Endothelial cell (in vitro differentiated cells): Measurements from ENCODE around the gene ALG1. TPM values are rescaled to one million over a fixed set of nuclear protein-coding genes. Genes with fewer than 3 reads are reported as not detected.

Experiments
- DNase-seq: peaks from one replicate; pipeline ENCODE4 v3.0.0; 2021; ENCODE audit warnings: low spot score
- H3K27ac Mint-ChIP-seq: one replicate; pipeline ENCODE4 v1.8.0; 2021; ENCODE audit warnings: mixed read lengths, inconsistent platforms; ENCODE audit not compliant: unreplicated experiment
- H3K27me3 Mint-ChIP-seq: one replicate; pipeline ENCODE4 v1.8.0; 2021; ENCODE audit warnings: mild to moderate bottlenecking, moderate library complexity, mixed read lengths, inconsistent platforms; ENCODE audit not compliant: unreplicated experiment
- H3K36me3 Mint-ChIP-seq: one replicate; pipeline ENCODE4 v1.8.0; 2021; ENCODE audit warnings: mild to moderate bottlenecking, low read depth, mixed read lengths, inconsistent platforms; ENCODE audit not compliant: unreplicated experiment
- H3K4me1 Mint-ChIP-seq: one replicate; pipeline ENCODE4 v1.8.0; 2021; ENCODE audit warnings: mild to moderate bottlenecking, mixed read lengths, inconsistent platforms; ENCODE audit not compliant: unreplicated experiment
- H3K4me3 Mint-ChIP-seq: one replicate; pipeline ENCODE4 v1.8.0; 2021; ENCODE audit warnings: mild to moderate bottlenecking, mixed read lengths, inconsistent platforms; ENCODE audit not compliant: unreplicated experiment
- H3K9me3 Mint-ChIP-seq: one replicate; pipeline ENCODE4 v1.8.0; 2021; ENCODE audit warnings: mixed read lengths, inconsistent platforms; ENCODE audit not compliant: unreplicated experiment
- total RNA-seq: library from RNA; stranded (reverse); fragmentation: NEBNext Ultra II Directional; extraction: Animal tissue kit (Norgen Biotek cat#: 25700); gene quantifications from one replicate; pipeline ENCODE4 v1.2.1, GENCODE V29; 2021; ENCODE audit not compliant: unreplicated experiment
- TF ChIP-seq, protein P1 (sequence below): fragments of 200-600 bp; sonication (generic); IDR thresholded peaks from one replicate; pipeline ENCODE4 v1.5.0; 2021; ENCODE audit warnings: antibody characterized with exemption; ENCODE audit not compliant: unreplicated experiment

ALG1 gene
- total RNA-seq, 1 donor from 2014 or later, result 21.0 TPM

DNA sequence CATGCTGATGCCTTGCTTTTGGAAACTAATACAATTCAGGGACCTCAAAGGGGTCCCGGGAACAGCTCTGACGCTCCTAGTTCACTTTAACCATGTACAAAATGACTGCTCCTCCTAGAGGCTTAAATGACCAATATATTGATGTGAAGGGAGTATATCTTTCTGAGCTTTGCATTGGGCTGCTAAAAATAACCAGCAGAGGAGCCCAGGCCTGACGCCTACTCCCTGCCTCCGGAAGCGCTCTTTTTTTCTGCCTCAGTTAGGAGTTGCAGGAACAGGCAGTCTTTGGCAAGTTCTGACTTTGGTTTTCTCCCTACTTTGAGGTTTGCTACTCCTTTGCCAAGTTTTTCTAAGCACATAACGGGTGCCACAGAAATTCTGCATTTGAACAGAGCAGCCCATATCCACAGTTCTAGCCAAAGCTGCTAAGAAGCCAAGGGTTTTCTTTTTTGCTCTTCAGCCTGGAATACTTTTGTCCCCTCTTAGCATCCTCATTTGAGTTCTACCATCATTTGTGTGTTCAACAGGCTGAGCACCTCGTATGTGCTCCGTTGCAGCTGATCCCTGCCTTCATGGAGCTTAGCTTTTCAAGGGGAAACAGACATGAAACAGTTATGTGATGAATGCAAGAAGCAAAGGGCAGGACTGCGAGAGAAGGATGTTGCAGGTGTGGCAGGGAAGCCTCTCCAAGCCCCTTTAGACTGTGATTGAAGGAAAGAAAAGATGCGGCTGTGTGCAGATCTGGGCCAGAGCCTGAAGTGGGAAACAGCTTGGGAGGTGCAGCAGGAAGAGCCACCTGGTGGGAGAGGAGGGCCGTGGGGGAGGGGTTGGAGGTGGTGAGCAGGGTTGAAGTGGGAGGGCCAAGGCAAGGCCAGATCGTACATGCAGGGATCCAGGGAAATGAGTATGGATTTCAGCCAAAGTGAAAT lies 35.2 kb upstream of the ALG1 start:
- Mint-ChIP-seq H3K36me3 (peaks cover 6% of the 10 kb centered on the region), H3K4me1 (peaks cover 9% of the 10 kb centered on the region), H3K27me3 (peaks cover 14% of the 10 kb centered on the region), H3K27ac (no peak overlapping the region), H3K4me3 (no peak overlapping the region), H3K9me3 (no peaks in the 10 kb centered on the region)
- DNase-seq, result no peak
- TF ChIP-seq, protein P1, sequence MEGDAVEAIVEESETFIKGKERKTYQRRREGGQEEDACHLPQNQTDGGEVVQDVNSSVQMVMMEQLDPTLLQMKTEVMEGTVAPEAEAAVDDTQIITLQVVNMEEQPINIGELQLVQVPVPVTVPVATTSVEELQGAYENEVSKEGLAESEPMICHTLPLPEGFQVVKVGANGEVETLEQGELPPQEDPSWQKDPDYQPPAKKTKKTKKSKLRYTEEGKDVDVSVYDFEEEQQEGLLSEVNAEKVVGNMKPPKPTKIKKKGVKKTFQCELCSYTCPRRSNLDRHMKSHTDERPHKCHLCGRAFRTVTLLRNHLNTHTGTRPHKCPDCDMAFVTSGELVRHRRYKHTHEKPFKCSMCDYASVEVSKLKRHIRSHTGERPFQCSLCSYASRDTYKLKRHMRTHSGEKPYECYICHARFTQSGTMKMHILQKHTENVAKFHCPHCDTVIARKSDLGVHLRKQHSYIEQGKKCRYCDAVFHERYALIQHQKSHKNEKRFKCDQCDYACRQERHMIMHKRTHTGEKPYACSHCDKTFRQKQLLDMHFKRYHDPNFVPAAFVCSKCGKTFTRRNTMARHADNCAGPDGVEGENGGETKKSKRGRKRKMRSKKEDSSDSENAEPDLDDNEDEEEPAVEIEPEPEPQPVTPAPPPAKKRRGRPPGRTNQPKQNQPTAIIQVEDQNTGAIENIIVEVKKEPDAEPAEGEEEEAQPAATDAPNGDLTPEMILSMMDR, result no peak

DNA sequence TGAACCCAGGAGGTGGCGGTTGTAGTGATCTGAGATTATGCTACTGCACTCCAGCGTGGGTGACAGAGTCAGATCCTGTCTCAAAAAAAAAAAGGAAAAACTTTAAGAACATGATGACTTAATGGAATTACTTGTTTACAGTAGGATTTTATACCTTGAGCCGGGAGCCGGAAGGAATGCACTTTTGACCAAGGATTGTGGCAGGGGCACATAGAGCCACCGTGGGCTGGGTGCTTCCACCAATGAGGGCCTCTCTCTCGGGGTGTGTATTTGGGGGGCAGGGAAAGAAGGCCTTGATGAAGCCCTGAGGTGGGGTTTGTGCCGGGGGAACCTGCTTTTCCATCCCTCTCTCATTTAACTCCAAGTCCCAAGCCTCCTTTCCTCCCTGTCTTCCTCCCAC lies 31.2 kb upstream of the ALG1 start:
- H3K36me3 Mint-ChIP-seq, result no peaks in the 10 kb centered on the region

GRCh38 chr16:5041600-5042133 lies 30.0 kb upstream of the ALG1 start:
- no peak for DNase-seq
- no peak overlapping the region for H3K27ac Mint-ChIP-seq
- H3K4me1 Mint-ChIP-seq, result no peaks in the 10 kb centered on the region
- H3K9me3 Mint-ChIP-seq, result no peaks in the 10 kb centered on the region
- no peaks in the 10 kb centered on the region for H3K36me3 Mint-ChIP-seq
- H3K4me3 Mint-ChIP-seq, result no peak overlapping the region
- peaks cover 7% of the 10 kb centered on the region for H3K27me3 Mint-ChIP-seq
- TF ChIP-seq, protein P1, result no peak

More for the DNA sequence above, 31.2 kb upstream of the ALG1 start:
- peaks cover 12% of the 10 kb centered on the region for H3K27me3 Mint-ChIP-seq
- DNase-seq, result no peak
- H3K4me1 Mint-ChIP-seq, result no peaks in the 10 kb centered on the region
- H3K4me3 Mint-ChIP-seq, result no peak overlapping the region
- H3K9me3 Mint-ChIP-seq, result no peaks in the 10 kb centered on the region
- no peak overlapping the region for H3K27ac Mint-ChIP-seq
- TF ChIP-seq, protein P1, result no peak

- H3K4me3 Mint-ChIP-seq, result no peak overlapping the region
- H3K27ac Mint-ChIP-seq, result no peak overlapping the region
- TF ChIP-seq, protein P1, result no peak
- no peaks in the 10 kb centered on the region for H3K36me3 Mint-ChIP-seq
- no peak for DNase-seq
- peaks cover 7% of the 10 kb centered on the region for H3K27me3 Mint-ChIP-seq
- no peaks in the 10 kb centered on the region for H3K9me3 Mint-ChIP-seq
- no peaks in the 10 kb centered on the region for H3K4me1 Mint-ChIP-seq
Measured at GRCh38 chr16:5042574-5043171, 29.0 kb upstream of the ALG1 start.
